Activated T-cell treated with anti-CD3 and anti-CD28 coated beads for 1 hour (primary cell): Measurements from ENCODE around the gene ARHGAP31.
"Not testable (repeated sequence)": the region's sequence is repeated elsewhere in the genome, so short reads cannot be mapped to it uniquely, and the experiment has no call there.

ENCODE experiments used
- DNase-seq: peaks from one replicate; pipeline ENCODE4 v3.0.0-alpha.2; 2020; ENCODE audit warnings: low read depth

Gene ARHGAP31

GRCh38 chr3:119350114-119350513, 55.9 kb downstream of the ARHGAP31 start:
- no peak for DNase-seq

- no peak for DNase-seq
Measured at GRCh38 chr3:119351581-119351980, 57.4 kb downstream of the ARHGAP31 start.

GRCh38 chr3:119352034-119352609, 57.9 kb downstream of the ARHGAP31 start:
- peak; percentile 5 for DNase-seq

GRCh38 chr3:119352863-119353527, 58.8 kb downstream of the ARHGAP31 start:
- DNase-seq: no peak

GRCh38 chr3:119355608-119356007, 61.4 kb downstream of the ARHGAP31 start:
- not testable (repeated sequence) for DNase-seq

- no peak for DNase-seq
Measured at GRCh38 chr3:119356646-119357045, 62.5 kb downstream of the ARHGAP31 start.

GRCh38 chr3:119357190-119357589, 63.0 kb downstream of the ARHGAP31 start:
- no peak for DNase-seq

GRCh38 chr3:119359476-119360326, 65.5 kb downstream of the ARHGAP31 start:
- no peak for DNase-seq

GRCh38 chr3:119360736-119361462, 66.7 kb downstream of the ARHGAP31 start:
- DNase-seq: no peak

- DNase-seq: no peak
Measured at GRCh38 chr3:119362010-119362409, 67.8 kb downstream of the ARHGAP31 start.

- DNase-seq: no peak
Measured at GRCh38 chr3:119362940-119363725, 69.0 kb downstream of the ARHGAP31 start.

- no peak for DNase-seq
Measured at GRCh38 chr3:119364401-119364800, 70.2 kb downstream of the ARHGAP31 start.

GRCh38 chr3:119365418-119365817, 71.2 kb downstream of the ARHGAP31 start:
- DNase-seq: no peak

GRCh38 chr3:119367000-119367399, 72.8 kb downstream of the ARHGAP31 start:
- no peak for DNase-seq

- no peak for DNase-seq
Measured at GRCh38 chr3:119368298-119368697, 74.1 kb downstream of the ARHGAP31 start.

GRCh38 chr3:119371786-119372185, 77.6 kb downstream of the ARHGAP31 start:
- DNase-seq: not testable (repeated sequence)

- no peak for DNase-seq
Measured at GRCh38 chr3:119375106-119375505, 80.9 kb downstream of the ARHGAP31 start.

GRCh38 chr3:119375510-119375909, 81.3 kb downstream of the ARHGAP31 start:
- no peak for DNase-seq

- no peak for DNase-seq
Measured at GRCh38 chr3:119376758-119377157, 82.6 kb downstream of the ARHGAP31 start.

- no peak for DNase-seq
Measured at GRCh38 chr3:119378259-119378803, 84.1 kb downstream of the ARHGAP31 start.

GRCh38 chr3:119380697-119381096, 86.5 kb downstream of the ARHGAP31 start:
- no peak for DNase-seq
